A204.1 (cell line): ENCODE measurements around the gene TVP23A.
"Not testable (repeated sequence)": the region's sequence is repeated elsewhere in the genome, so short reads cannot be mapped to it uniquely, and the experiment has no call there.

Experiments
- FAIRE-seq: peaks from 2 replicates; lab custom pipeline; 2012; peaks lifted over from hg19 to GRCh38; lab: Jason Lieb, UNC

Gene TVP23A

GRCh38 chr16:10791048-10791447 is 27.5 kb downstream of the TVP23A start:
- FAIRE-seq, result no peak

- FAIRE-seq, result not testable (repeated sequence)
Observed at GRCh38 chr16:10788630-10789029, 30.0 kb downstream of the TVP23A start.

GRCh38 chr16:10787304-10787703 is 31.3 kb downstream of the TVP23A start:
- no peak for FAIRE-seq

GRCh38 chr16:10782628-10783027 is 36.0 kb downstream of the TVP23A start:
- no peak for FAIRE-seq

GRCh38 chr16:10780628-10781027 is 38.0 kb downstream of the TVP23A start:
- FAIRE-seq, result no peak

GRCh38 chr16:10779908-10780307 is 38.7 kb downstream of the TVP23A start:
- not testable (repeated sequence) for FAIRE-seq

- no peak for FAIRE-seq
Observed at GRCh38 chr16:10777356-10777755, 41.2 kb downstream of the TVP23A start.

GRCh38 chr16:10776923-10777322 is 41.7 kb downstream of the TVP23A start:
- FAIRE-seq, result not testable (repeated sequence)

GRCh38 chr16:10776280-10776679 is 42.3 kb downstream of the TVP23A start:
- FAIRE-seq, result no peak

GRCh38 chr16:10770907-10771306 is 47.7 kb downstream of the TVP23A start:
- FAIRE-seq, result no peak

- no peak for FAIRE-seq
Observed at GRCh38 chr16:10769381-10769780, 49.2 kb downstream of the TVP23A start.

DNA sequence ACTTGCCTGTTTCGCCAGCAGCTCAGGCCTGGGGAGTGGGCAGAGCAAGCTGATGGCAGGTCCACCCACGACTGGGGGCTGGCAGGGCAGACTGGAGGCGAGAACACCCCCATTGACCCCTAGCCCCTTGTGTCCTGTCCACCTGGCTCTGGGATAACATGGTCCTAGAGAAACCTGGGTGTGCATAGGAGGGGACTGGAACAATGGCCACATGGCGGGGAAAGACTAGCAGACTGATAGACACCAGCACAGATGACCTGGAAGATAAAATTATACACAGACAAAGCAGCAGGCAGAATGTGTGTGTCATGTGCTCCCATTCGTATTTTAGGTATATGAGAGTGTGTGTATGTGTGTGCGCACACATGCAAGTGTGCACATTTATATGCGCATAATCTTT is 51.5 kb downstream of the TVP23A start:
- FAIRE-seq, result no peak

- FAIRE-seq, result no peak
Observed at GRCh38 chr16:10765772-10766171, 52.8 kb downstream of the TVP23A start.

DNA sequence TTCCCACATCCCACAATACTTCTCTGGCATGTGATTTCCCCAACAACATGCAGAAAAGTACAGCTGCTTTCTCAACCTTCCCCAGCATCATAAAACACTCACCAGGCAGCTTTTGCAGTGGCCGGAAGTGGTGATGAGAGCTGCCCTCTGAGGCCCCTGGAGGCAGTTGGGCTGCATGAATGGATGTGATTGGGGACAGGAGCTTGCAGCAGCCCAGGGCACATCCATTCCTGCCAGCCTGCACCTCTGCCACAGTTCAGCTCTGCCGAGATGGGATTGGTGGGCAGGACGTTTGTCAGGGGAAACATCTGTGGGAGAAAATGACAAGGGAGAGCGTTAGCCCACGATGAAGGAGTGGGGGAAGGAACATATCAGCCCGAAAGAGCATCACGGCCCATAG is 55.1 kb downstream of the TVP23A start:
- no peak for FAIRE-seq

GRCh38 chr16:10762336-10763016 is 56.1 kb downstream of the TVP23A start:
- no peak for FAIRE-seq

- FAIRE-seq, result no peak
Observed at GRCh38 chr16:10761373-10761772, 57.2 kb downstream of the TVP23A start.

DNA sequence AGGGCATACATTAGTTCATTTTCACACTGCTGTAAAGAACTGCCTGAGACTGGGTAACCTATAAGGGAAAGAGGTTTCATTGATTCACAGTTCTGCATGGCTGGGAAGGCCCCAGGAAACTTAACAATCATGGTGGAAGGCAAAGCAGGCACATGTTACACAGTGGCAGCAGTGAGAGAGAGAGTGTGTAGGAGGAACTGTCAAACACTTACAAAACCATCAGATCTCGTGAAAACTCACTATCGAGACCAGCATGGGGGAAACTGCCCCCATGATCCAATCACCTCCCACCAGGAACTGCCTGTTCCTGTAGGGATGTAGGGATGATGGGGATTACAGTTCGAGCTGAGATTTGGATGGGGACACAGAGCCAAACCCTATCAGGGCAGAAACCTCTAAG is 57.7 kb downstream of the TVP23A start:
- no peak for FAIRE-seq

GRCh38 chr16:10756574-10756973 is 62.0 kb downstream of the TVP23A start:
- no peak for FAIRE-seq

GRCh38 chr16:10754941-10755340 is 63.7 kb downstream of the TVP23A start:
- no peak for FAIRE-seq

DNA sequence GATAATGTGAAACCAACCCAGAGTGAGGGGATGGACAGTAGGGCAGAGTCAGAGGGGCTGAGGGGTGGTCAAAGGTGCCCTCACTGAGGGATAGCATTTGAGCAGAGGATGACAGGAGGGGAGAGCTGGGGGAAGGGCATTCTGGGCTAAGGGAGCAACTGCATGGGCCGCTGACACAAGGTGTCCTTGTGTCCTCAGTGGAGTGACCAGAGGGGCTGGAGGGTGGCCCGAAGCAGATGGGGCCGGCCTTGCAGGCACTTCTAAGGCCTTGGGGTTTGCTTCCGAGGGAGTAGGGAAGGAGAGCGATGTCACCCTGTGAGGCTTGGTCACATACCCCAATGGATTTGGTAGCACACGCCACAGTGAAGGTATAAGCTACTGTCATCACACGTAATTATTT is 64.9 kb downstream of the TVP23A start:
- FAIRE-seq, result no peak

DNA sequence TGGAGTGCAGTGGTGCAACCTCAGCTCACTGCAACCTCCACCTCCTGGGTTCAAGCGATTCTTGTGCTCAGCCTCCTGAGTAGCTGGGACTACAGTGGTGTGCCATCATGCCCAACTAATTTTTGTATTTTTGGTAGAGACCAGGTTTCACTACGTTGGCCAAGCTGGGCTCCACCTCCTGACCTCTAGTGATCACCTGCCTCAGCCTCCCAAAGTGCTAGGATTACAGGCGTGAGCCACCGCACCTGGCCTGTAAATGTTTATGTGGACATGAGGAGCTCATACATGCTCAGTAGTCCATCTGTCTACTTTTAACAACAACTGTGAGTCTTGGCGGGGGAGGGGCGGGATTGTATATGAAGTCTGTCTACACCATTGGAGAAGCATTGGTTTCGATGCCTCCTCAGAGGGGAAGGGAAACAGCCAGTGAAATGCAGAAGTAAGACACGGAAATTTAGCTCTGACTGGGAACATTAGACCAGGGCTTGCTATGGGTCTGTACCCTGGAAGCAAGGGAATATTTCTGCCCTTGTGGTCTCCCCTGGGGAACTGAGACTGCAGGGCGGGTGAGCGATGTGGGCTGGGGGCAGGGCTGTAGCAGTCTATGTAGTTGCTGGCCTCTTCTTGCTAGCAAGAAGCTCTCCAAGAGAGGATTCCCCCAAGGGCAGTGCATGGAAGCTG is 65.6 kb downstream of the TVP23A start:
- FAIRE-seq, result no peak

GRCh38 chr16:10751291-10751697 is 67.3 kb downstream of the TVP23A start:
- FAIRE-seq, result no peak

- no peak for FAIRE-seq
Observed at GRCh38 chr16:10750793-10751192, 67.8 kb downstream of the TVP23A start.

DNA sequence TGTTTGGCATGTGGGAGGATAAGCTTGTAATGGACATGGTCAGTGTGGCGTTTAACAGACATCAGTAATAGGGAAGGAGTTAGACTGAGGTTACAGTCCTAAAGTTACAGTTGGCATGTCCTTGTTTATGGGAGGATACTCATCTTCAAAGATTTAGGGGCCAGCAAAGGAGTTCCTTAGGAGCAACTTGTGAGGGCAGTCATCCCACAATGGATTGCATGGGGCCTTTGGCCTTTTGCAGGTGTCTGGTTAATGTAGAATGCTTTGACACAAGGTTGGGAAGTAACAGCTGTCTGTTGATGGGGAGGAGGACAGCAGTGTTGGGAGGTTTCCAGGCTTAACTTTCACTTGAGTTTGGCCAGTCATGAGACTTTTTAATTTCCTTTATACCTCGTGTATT is 72.8 kb downstream of the TVP23A start:
- no peak for FAIRE-seq
